Measurements from ENCODE around the gene TUBB2B.
A peak's percentile ranks its signal among the peaks of the same experiment; 100 is the strongest.

The TUBB2B gene

DNA sequence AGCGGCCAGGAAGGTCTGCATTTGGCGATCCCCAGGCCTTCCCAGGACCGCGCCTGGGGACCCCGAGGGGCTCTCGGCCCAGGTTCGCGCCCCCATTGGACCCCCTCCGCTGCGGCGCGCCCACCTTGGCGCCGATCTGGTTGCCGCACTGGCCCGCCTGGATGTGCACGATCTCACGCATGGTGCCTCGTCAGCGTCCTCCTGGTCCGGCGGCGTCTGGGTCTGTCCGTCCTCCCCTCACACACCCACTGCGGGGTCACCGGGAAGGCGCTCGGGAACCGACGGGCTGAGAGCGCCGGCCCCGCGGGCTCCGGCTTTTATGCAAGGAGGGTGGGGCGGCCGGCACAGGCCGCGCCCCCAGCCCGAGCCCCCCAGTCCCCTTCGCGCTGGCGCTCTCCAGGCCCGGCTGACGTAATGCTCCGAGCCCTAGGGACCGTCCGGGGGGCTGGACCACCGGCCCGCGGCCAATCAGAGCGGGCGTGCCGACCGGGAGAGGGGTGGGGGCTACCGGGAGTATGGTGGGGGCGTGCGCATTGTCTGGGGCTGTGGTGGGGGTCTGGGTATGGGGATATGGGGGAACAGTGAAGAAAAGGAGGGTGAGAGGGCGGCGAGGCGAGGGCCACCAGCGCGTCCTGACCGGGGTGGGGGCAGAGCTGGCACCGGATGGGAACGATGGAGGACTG, at the start of gene TUBB2B:
TUBB2B (minus strand) TSS at position 291 of the 683 bp plus-strand sequence; CDS start at position 181, 110 bp downstream.
- DNase-seq = no peak

DNA sequence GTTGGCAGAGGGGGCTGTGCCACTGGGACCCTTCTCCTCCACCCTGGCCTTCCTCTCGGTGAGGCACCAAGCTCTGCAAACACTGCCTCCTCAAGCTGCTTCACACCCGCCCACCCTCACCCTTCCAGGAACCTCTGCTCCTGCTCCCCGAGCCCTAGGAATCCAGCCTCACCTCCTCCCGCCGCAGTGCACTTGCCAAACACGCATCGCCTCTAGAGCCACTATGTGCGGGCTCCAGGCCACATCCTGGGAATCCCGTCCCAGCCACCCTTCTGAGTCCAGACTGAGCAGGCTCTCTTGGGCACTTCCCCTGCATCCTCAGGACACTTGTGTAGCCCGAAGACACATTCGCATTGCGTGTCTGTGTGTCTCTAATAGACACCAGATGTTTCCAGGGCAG, 49.8 kb upstream of the TUBB2B start:
- no peak for DNase-seq

DNA sequence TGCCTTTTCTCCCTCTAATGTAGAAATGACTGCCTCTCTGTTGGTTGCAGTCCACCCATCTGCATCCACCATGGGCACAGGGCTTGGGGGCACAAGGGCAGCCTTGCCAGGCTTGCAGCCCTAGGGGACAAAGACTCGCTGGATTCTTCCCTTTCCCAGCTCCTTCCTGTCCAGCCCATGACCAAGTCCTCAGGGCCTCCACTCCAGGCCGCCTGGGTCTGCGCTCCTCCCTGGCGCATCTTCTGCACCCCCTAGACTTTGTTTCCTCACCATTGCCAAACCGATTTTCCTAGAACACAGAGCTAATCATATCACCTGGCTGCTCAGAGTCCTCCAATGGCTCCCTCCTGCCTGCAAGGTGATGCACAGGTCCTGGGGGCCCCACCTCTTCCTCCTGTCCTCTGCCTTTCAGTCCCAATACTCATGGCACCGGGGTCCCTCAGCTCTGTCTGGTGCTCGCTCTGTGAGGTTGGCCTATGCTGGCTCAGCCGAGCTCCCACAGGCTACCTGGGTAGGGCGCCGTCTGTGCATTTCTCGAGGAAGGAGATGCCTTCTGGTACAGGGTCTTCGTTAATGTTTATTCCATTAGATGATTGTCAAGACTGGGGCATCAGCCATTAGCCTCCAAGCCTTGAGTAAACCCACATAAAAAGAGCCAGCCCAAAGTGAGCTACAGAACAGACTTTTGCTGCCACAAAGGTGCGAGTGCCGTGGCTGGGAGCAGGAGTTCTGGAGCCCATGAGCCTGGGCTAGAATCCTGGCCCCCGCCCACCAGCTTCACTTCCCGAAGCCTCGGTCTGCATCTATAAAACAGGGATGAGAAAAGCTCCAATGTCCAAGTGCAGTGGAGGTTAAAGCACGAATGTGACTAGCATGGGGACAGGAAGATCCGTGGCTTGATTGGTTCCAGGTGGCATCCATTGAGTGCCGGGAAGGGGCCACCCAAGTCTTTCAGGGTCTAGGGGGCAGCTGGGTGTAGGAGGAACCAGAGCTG, 49.0 kb upstream of the TUBB2B start:
- no peak for DNase-seq

DNA sequence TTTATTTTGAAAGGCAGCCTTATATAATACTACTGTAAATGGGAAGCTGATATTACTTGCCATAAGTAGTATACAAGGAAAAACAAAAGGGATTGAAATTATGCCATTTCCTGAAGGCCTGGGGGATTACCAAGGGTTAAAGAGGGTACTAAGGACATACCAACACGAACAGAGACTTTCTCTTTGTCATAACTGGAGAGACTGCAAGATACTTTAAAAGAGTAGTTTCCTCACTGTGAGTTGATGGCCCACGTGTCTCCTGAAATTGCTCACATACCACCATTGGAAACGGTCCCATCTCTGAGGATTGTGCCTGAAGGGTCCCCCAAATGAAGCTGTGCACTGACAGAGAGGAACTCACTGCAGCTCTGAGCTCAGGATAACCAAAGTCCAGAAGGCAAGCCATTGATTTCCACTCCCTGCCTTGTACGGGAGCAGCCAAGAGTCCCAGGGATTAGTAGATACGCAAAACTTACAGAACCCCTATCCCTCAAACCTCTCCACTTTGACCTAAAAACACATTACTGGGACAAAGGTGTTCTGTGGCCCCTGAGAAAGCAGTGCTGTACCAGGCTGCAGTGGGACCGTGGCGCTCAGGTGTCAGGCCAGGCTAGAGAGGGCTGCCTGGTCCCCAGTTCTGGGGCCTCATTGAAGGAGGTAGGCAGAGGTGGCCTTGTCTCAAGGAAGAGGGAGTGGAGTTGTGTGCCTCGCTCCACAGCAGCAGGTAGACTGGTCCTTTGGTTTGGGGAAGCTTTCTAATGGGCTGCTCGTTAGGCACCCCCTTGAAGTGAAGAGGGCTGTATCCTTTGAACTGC, 46.5 kb upstream of the TUBB2B start:
- no peak for DNase-seq

DNA sequence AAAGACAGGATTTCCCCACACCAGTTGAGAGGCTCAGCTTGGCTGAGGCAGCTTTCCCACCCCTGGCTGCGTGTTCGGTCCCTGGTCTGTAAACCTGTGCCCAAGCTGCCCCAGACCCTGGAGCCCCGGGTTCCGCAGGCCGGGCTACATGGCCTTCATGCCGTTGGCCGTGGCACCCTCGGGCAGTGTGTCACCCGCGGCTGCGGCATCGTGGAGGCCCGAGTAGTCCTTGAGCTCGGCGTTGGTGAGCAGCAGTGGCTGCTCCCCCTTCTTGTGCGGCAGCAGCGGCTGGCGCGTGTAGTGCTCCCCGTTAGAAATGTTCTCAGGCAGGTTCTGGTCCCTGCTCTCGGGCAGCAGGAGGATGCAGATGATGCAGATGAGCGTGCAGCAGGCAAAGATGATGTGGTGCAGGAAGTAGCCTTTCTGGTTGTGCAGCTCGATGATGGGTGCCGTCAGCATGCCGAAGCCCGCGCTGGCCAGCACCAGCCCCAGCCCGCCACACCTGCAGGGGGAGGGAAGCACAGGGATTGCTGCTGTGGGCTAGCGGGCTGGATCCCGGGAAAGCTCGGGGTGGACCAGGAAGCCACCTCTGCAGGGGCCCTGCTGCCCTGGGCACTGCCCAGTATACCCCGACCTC, 45.6 kb upstream of the TUBB2B start:
- DNase-seq = no peak

DNA sequence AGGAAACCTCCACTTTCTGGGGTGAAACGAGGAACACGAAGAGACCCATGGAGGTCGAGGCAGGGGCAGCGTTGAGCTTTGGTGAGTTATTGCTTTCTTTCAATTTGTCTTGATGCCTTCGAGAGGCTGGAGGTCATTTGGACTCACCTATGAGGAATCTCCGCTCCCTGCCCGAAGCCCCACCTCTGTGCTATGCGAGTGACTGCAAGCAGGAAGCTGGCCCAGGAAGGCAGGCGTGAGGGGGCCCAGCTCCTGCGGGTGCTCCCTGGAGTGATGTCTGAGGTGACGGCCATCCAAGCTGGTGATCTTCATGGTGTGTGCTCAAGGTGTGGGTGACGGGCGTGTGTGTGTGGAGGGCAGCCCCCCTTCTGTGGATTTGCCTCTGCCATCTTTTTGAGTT, 44.3 kb upstream of the TUBB2B start:
- DNase-seq = no peak

DNA sequence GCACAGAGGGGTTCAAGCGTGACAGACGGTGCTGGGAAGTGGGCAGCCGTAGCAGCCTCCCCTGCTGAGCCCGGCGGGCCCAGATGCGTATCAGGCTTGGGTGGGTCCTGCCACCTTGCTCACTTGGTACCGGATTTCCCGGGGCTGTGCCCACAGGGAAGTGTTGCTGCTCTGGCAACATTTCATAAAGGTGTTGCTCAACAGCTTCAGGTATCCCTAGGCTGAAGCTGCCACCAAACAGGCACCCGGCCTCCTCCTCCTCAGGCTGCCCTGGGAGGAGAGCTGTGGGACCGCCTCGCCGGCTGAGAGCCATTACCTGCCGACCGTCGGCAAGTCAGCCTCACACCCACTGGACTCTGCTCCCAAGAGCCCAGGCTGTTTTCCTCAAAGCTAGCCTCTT, 42.8 kb upstream of the TUBB2B start:
- DNase-seq = no peak

DNA sequence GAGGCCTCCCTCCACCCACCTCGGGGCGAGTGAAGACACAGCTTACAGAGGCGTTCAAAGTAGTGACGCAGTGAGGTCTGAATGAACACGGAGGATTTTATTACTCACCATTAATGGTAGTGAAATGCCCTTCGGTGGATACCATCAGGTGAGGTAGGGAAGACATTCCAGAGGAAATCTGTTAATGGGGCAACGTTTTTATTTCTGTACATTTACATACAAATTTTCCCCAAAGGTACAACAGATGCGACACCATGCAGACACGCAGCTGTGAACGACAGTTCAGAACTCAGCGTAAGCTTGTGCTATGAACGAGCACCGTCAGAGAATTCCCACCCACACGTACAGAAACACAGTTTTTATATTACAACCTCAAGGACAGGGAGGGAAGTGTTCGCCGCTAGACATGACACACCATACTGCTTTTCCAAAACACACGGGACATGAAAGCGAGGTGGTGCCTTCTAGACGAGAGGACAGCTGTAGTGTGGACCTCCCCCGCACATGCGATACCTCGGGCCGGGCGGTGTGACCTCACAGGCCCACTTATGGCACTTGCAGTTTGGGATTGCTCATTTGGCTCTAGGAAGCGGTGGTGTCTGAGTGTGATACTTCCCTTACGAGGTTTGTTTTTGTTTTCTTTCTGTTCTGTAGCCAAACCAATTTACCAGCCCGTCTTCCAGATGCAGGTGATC, 42.0 kb upstream of the TUBB2B start:
- DNase-seq = no peak

DNA sequence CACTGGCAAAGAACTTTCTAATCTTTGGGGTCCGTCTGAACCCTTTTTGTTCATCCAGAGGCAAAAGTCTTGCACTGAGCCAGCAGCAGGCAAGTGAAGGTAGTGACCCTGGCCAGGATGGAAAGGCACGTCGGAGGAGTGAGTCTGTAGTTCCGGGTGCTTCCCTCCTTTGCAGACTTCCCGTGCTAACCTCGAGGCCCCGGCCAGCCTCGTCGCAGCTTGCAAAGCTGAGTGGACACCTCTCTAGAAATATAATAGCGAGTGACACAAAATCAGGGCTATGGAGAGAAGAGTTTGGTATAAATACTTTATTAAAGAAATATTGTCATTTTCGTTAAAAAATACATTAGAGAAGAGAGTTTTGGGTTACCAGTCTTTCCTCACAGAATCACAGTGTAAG, 41.2 kb upstream of the TUBB2B start:
- DNase-seq = no peak

DNA sequence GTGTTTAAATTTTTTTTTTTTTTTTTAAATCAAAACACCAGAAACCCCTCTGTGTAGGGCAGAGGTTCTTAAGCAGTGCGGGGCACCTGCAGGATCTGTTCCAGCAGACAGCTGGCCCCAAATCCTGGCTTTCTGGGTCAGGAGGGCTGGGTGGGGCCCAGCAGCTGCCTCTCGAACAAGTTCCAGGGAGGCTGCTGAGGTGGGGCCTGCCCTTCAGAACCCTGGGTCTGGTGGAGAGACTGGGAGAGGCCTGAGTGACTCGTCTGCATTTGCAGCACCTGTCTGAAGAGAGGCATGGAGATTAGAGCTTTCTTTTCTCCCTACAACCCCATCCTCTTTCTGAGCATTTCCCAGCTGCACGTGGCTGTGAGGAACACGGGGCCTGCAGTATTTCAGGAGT, 39.7 kb upstream of the TUBB2B start:
- DNase-seq = no peak

DNA sequence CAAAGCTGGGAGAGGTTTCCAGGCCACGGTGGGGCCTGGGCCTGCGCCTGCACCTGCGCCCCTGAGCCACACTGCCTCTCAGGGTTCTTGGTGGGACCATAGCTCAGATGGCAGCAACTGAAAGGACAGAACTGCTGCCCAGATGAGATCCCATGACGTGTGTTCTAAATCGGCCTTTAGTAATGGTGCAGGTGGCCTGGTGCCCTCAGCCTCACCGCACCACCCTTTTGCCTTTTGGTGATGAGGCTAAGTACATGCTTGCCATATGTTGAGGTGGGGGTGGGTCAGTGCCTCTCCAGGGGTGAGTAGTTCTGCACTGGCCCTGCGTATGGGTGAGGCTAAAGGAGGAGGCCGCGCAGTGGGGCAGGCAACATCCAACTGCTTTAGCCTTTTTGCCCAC, 38.7 kb upstream of the TUBB2B start:
- no peak for DNase-seq

DNA sequence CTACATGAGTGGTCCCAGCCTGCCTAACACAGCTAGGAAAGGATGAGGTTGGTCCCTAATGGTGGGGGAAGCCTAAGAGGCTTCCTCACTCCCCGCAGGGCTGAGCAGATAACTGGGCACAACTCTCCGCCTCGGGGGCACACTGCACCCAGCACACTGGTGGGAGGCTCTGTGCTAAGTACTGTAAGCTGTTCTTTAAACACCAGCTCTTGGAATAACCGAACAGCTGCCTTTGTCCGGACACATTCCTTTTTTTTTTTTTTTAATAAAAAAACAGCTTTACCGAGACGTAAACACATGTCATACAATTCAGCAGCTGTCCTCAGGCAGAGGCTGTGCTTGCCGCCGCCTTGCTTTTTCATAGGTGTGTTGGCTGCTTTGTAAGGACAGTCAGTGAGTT, 38.2 kb upstream of the TUBB2B start:
- DNase-seq = no peak

DNA sequence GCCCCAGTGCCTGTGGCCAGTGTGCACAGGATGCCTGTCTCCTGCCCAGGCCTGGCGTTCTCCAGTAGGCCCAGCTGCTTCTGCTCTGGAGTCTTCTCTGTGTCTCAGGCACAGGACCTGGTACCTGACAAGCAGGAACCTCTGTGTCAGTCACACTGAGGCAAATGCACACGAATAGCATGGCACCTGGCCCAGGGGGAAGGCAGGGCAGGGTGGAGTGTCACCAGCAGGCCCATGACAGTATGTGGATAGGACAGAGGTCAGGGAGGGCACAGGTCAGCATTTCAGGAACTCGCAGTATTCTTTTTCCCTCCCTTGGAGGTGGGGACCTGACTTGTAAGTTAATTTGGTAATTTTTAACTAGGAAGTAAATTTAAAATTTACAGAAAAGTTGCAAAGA, 36.9 kb upstream of the TUBB2B start:
- no peak for DNase-seq

DNA sequence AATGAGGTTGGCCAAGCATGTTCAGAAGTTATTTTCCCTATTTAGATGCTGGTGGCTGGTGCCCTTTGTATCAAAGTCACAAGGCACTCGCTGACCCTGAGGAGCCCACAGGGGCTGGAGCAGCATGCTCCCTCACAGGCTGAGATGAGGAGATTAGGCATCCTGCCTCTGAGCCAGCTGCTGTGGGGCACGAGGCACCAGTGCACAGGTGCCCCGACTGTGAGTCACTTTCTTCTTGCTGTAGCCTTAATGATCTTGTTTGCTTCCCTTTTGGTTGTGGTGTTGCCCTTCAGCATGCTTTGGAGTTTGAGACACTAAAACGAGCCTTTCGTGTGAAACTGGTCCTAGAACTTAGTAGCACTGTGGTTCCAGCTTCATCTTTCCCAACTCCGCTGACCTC, 35.6 kb upstream of the TUBB2B start:
- no peak for DNase-seq

DNA sequence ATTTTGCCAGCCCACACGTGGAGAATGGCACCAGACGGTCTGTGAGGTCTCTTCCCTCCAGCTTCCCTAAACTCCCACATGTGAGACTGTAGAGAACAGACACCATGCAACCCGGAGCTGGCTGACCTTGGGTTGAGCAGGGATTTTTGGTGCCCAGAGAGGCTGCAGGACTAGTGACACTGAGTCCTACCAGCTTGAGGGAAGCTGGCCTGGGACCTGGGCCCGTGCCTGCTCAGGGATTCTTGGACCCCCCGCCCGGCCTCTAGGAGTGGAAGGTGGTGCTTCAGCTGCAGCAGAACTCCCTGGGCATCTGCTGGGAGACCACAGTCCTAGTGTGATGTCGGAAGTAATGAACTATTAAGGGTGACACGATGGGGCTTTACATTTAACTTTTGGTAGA, 34.5 kb upstream of the TUBB2B start:
- DNase-seq = no peak

DNA sequence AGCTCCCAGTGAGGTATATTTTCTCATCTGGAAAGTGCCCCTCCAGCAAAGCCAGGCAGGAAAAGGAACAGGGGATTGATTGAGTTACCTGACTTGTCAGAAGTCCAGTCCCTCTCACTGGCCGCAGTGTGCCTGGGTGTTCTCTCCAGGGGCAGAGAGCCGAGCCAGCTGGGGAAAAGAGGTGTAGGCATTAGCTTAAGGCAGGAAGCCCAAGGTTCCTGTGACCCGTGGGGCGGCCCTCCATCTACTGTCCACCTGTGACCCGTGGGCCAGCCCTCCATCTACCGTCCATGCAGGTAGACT, 34.0 kb upstream of the TUBB2B start:
- DNase-seq = no peak

DNA sequence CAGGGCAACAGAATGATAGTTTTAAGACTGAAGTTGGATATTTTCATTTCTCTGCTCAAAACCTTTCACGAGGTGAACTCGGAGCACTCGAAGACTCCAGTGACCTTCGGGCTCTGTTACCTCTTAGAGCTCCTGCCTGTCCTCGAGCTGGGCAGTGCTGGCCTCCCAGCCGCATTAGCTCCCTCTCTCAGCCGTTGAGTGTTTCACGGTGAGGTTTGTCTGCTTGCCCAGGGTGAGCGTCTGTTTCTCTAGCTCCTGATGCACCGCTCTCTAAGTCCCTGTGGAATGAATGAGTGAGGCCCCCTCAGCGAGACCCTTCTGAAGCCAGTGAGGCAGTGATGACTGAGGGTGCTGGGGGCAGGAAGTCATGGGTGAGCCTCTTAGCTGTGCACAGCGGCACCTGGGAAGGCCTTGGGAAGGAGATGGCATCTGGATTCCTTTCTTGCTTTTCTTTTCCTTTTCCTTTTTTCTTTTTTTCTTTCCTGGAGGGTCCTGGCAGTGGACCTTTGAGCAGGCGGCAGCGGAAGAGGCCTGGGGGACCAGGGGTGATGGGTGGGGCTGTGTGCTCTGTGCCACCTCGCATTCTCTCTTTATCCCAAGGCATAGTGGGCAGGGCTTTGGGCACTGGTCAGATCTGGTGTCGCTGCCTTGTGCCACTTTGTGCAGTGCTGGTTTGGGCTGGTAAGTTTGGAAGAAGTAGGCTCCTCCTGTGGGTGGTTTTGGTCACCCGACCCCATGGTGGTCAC, 33.5 kb upstream of the TUBB2B start:
- no peak for DNase-seq

DNA sequence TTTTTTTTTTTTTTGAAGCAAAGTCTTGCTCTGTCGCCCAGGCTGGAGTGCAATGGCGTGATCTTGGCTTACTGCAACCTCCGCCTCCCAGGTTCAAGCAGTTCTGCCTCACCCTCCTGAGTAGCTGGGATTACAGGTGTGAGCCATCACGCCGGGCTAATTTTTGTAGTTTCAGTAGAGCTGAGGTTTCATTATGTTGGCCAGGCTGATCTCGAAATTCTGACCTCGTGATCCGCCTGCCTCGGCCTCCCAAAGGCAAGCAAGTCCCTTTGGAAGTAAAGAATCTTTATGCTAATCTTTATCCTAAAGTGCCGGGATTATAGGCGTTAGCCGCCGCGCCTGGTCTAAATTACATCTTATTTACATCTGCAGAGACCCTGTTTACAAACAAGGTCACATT, 32.8 kb upstream of the TUBB2B start:
- DNase-seq = no peak

DNA sequence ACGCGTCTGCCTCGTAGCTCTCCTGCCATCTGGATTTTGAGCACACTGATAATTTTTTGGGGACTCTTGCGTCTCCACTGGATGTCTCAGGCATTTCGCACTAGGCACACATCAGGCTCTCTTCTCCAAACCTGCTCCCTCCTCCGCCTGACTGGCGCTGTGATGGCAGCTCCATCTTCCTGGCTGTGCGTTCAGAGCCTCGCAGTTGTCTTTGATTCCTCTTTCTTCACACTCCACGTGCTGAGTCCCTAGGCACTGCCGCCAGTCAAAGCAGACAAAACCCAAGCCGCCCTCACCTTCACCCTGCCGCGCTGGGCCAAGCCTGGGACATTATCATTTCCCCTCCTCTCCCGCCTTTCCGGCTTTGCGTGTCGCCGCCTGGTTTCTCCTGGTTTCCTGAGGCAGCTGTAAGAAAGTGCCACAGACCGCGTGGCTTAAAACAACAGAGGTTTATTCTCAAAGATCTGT, 32.1 kb upstream of the TUBB2B start:
- DNase-seq = peak; percentile 44 to 45

DNA sequence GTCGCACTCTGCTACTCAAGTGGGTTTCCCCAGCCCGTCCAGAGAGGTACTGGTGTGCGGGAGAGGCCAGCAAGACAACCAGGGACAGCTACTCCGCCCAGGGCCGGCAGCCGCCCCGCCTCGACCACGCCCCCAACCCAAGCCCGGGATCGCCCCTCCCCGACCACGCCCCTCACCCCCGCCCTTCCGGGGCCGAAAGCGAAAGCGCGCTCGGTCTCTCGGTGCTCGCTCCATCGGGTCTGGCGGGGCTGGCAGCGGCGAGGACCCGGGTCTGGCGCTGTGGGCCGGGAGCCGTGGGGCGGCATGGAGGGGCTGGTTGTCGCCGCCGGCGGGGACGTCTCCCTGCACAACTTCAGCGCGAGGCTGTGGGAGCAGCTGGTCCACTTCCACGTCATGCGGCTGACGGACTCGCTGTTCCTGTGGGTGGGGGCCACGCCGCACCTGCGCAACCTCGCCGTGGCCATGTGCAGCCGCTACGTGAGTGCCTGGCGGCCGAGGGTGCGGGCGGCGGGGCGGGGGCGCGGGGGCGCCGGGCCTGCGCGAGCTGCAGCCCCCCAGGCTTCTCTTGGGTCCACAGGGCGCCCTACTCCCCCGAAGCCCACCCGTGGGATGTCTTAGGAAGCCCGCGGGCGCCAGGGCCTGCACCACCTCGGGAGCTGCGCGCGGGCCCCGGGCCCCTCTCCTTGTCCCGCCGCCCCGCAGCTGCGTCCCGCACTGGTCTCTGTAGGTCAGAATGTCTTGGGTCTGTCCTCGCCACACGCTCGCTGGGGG, 31.5 kb upstream of the TUBB2B start, which contains the start of gene PSMG4:
PSMG4 (plus strand) TSS at position 228 of the 771 bp plus-strand sequence; CDS start at position 304, 76 bp downstream.
- DNase-seq = peak; percentile 79 to 81

DNA sequence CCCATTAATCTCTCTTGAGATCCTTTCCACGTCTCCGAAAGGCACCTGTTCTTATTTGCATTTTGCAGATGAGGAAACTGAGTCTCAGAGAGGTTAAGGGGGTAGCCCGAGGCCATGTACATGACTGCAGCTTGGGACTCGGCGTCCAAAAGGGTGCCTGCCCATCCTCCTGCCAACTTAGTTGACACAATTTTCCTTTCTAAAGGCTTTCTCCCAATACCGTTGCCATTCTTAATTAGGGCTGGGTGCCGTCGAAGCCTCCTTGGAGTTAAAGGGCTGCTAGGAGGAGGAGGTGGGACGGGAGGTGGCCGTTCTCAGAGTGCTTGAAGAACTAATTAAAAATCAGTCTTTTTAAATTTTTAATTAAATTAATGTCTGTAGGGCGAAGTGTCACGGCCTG, 30.7 kb upstream of the TUBB2B start:
- DNase-seq = no peak
